HepG2 (cell line): Measurements from ENCODE around the gene KNG1. TPM values are rescaled to one million over a fixed set of nuclear protein-coding genes. Genes with fewer than 3 reads are reported as not detected.
A peak's percentile ranks its signal among the peaks of the same experiment; 100 is the strongest.

Experiments
- ATAC-seq: fragments of 200-7000 bp; cut with Tn5 transposase; 3 replicates; pipeline ENCODE4 v1.9.1; 2020; ENCODE audit warnings: mild to moderate bottlenecking, moderate library complexity
- BruUV-seq: library from RNA; stranded (reverse); fragments of 400-500 nt; replicated peaks from 2 replicates; lab custom pipeline; 2021; lab: Mats Ljungman, UMichigan
- CTCF ChIA-PET: fragments of 300-600 bp; formaldehyde crosslinking; extraction: SDS; loops from one replicate; lab custom pipeline; 2021; ENCODE audit warnings: low total read pairs, inconsistent platforms, low intra/inter-chr PET ratio; lab: Yijun Ruan, JAX
- POLR2A ChIA-PET: fragments of 350-600 bp; sonication (Branson Sonifier 250); formaldehyde crosslinking; loops from one replicate; lab custom pipeline; 2020; ENCODE audit warnings: antibody characterized with exemption, inconsistent platforms; lab: Yijun Ruan, JAX
- DNase-seq: peaks from one replicate; pipeline ENCODE4 v3.0.0-alpha.2; 2015; ENCODE audit warnings: low spot score
- FAIRE-seq: peaks from 3 replicates; lab custom pipeline; 2011; peaks lifted over from hg19 to GRCh38; lab: Jason Lieb, UNC
- H2AFZ ChIP-seq: one replicate; pipeline ENCODE4 v1.6.1; 2011; ENCODE audit warnings: low read length, inconsistent platforms
- H3K27ac ChIP-seq: fragments of 300-600 bp; 3 replicates; pipeline ENCODE4 v1.8.0; 2011; ENCODE audit warnings: mixed run types, mild to moderate bottlenecking, mixed read lengths, low read length, inconsistent platforms; ENCODE audit not compliant: insufficient read depth; ENCODE audit errors: extremely low read length
- H3K27me3 ChIP-seq, 2 experiments: fragments of 200-600 bp in 1 of 2; 2 replicates in 1 of 2; 3 replicates in 1 of 2; pipeline versions ENCODE4 v1.6.0 to v1.8.0; 2011; ENCODE audit warnings: low read length in 2 of 2, mild to moderate bottlenecking in 2 of 2, moderate library complexity in 2 of 2, inconsistent platforms in 1 of 2; ENCODE audit not compliant: insufficient read depth in 2 of 2, control insufficient read depth in 1 of 2
- H3K36me3 ChIP-seq, 2 experiments: fragments of 200-600 bp in 1 of 2; replicated peaks in 1 of 2; 2 replicates in 1 of 2; 3 replicates in 1 of 2; pipeline versions ENCODE4 v1.5.1 to v1.8.0; 2011; ENCODE audit warnings: low read length in 2 of 2, inconsistent platforms in 1 of 2; ENCODE audit not compliant: insufficient read depth in 2 of 2, control insufficient read depth in 1 of 2
- H3K4me1 ChIP-seq: 2 replicates; pipeline ENCODE4 v1.5.1; 2012; ENCODE audit warnings: low read length, inconsistent platforms; ENCODE audit not compliant: insufficient read depth
- H3K4me2 ChIP-seq: 2 replicates; pipeline ENCODE4 v1.6.0; 2011; ENCODE audit warnings: low read depth, low read length, inconsistent platforms
- H3K4me3 ChIP-seq, 3 experiments: fragments of 200-600 bp in 1 of 3; sonication (generic), shearing (Covaris generic) in 1 of 3; replicated peaks in 1 of 3; 2 replicates each; pipeline ENCODE4 v1.5.1; 2011 to 2016; ENCODE audit warnings: low read length in 3 of 3, inconsistent platforms in 2 of 3, low read depth in 2 of 3, mild to moderate bottlenecking in 2 of 3, control low read depth in 1 of 3, mixed read lengths in 1 of 3; ENCODE audit not compliant: insufficient read depth in 1 of 3
- H3K79me2 ChIP-seq: one replicate; pipeline ENCODE4 v1.6.1; 2011; ENCODE audit warnings: low read length, inconsistent platforms; ENCODE audit not compliant: insufficient read depth
- H3K9ac ChIP-seq: 2 replicates; pipeline ENCODE4 v1.6.0; 2011; ENCODE audit warnings: mild to moderate bottlenecking, low read depth, low read length, inconsistent platforms; ENCODE audit not compliant: insufficient read depth
- H3K9me3 ChIP-seq: 2 replicates; pipeline ENCODE4 v1.5.1; 2012; ENCODE audit warnings: mild to moderate bottlenecking, low read length
- H4K20me1 ChIP-seq: 2 replicates; pipeline ENCODE4 v1.6.0; 2011; ENCODE audit warnings: inconsistent platforms, mild to moderate bottlenecking, low read length, moderate library complexity; ENCODE audit not compliant: insufficient read depth
- DPF2 ChIP-seq: sonication (generic); formaldehyde crosslinking; IDR thresholded peaks from 2 replicates; pipeline ENCODE4 v1.4.0; 2020; ENCODE audit warnings: mild to moderate bottlenecking, low read depth, missing genetic modification reagents, borderline replicate concordance
- HNRNPL ChIP-seq: fragments of 200-400 bp; formaldehyde crosslinking; IDR thresholded peaks from 2 replicates; pipeline ENCODE4 v1.6.1; 2017; ENCODE audit warnings: mild to moderate bottlenecking, low read depth, low read length
- NR2F6 ChIP-seq, 2 experiments: IDR thresholded peaks; 2 replicates each; pipeline ENCODE4 v1.6.1; 2016; ENCODE audit warnings: antibody characterized with exemption in 1 of 2, mild to moderate bottlenecking in 1 of 2
- POLR2AphosphoS2 ChIP-seq: IDR thresholded peaks from 2 replicates; pipeline ENCODE4 v1.6.1; 2011; ENCODE audit warnings: low read depth, low read length, improper control_type of control experiment
- PRMT3 ChIP-seq: sonication (generic); formaldehyde crosslinking; IDR thresholded peaks from 2 replicates; pipeline ENCODE4 v1.8.1; 2022; ENCODE audit warnings: low read depth, mild to moderate bottlenecking, moderate library complexity, missing genetic modification reagents, borderline replicate concordance
- RBFOX2 ChIP-seq: fragments of 200-400 bp; formaldehyde crosslinking; IDR thresholded peaks from 2 replicates; pipeline ENCODE4 v1.6.1; 2017; ENCODE audit warnings: low read depth, mild to moderate bottlenecking, low read length
- RCOR2 ChIP-seq: IDR thresholded peaks from 2 replicates; pipeline ENCODE4 v1.6.1; 2016; ENCODE audit warnings: missing biosample characterization, missing genetic modification reagents
- RNF2 ChIP-seq: fragments of 450-650 bp; conservative IDR thresholded peaks from 2 replicates; pipeline ENCODE4 v1.6.1; 2016; ENCODE audit warnings: low read depth
- SMC3 ChIP-seq: IDR thresholded peaks from 2 replicates; pipeline ENCODE4 v1.6.1; 2011; ENCODE audit warnings: low read length, improper control_type of control experiment
- YY1 ChIP-seq: IDR thresholded peaks from 2 replicates; pipeline ENCODE4 v1.6.1; 2011; ENCODE audit warnings: low read length, low read depth, moderate library complexity, mild to moderate bottlenecking; ENCODE audit not compliant: insufficient read depth, insufficient replicate concordance
- WGBS: methylation state at CpG from one replicate; pipeline ENCODE4 v1.1.6; 2017; ENCODE audit warnings: low lambda C conversion rate; 5-methylcytosine and 5-hydroxymethylcytosine counted together
- in situ Hi-C: cut with HindIII; loops from 2 replicates; pipeline ENCODE4 v1.10.0; 2017; ENCODE audit warnings: low pct_unique_long_range_greater_than_20kb; ENCODE audit not compliant: extremely low pct_ligation_motif_present
- intact Hi-C: fragments of 100-400 bp; cut with micrococcal nuclease; formaldehyde crosslinking; loops from one replicate; pipeline ENCODE4 v1.10.0; 2022; ENCODE audit not compliant: unreplicated experiment
- polyA plus RNA-seq, 8 experiments: library from polyadenylated mRNA; depleted of rRNA in 3 of 8; stranded (reverse) in 7 of 8; unstranded in 1 of 8; fragments of >200 nt; fragmentation: Illumina TruSeq in 4 of 8; extraction: Trizol in 4 of 8; gene quantifications; 2 replicates each; pipeline versions ENCODE4 v1.2.1 to v1.2.3, GENCODE V29; 2011 to 2016; ENCODE audit warnings: low read depth in 4 of 8, missing spikeins in 1 of 8, mixed read lengths in 1 of 8; ENCODE audit not compliant: insufficient read depth in 1 of 8
- total RNA-seq, 5 experiments: library from RNA; depleted of rRNA; stranded (reverse); fragments of >200 nt; fragmentation: Illumina TruSeq; extraction: Trizol; gene quantifications; 2 replicates each; pipeline ENCODE4 v1.2.3, GENCODE V29; 2016; ENCODE audit warnings: low read depth in 1 of 5
- TF ChIP-seq, protein P1 (sequence below): IDR thresholded peaks from 2 replicates; pipeline ENCODE4 v1.6.1; 2012; ENCODE audit warnings: inconsistent platforms
- TF ChIP-seq, protein P2 (sequence below): sonication (generic); formaldehyde crosslinking; conservative IDR thresholded peaks from 2 replicates; pipeline ENCODE4 v1.8.0; 2022; ENCODE audit warnings: mild to moderate bottlenecking, moderate library complexity, missing genetic modification reagents
- TF ChIP-seq, protein P3 (sequence below): sonication (generic); formaldehyde crosslinking; IDR thresholded peaks from 2 replicates; pipeline ENCODE4 v1.4.0; 2020; ENCODE audit warnings: missing genetic modification reagents
- TF ChIP-seq, protein P4 (sequence below): sonication (generic); formaldehyde crosslinking; IDR thresholded peaks from 2 replicates; pipeline ENCODE4 v1.9.0; 2021; ENCODE audit warnings: missing genetic modification reagents, mild to moderate bottlenecking, borderline replicate concordance
- TF ChIP-seq, protein P5 (sequence below): sonication (generic); formaldehyde crosslinking; IDR thresholded peaks from 2 replicates; pipeline ENCODE4 v1.5.0; 2020; ENCODE audit warnings: missing genetic modification reagents, mild to moderate bottlenecking, borderline replicate concordance
- TF ChIP-seq, protein P6 (sequence below): sonication (generic); formaldehyde crosslinking; IDR thresholded peaks from 2 replicates; pipeline ENCODE4 v1.5.0; 2020; ENCODE audit warnings: missing genetic modification reagents

KNG1 gene
- total and polyA plus RNA-seq, 2 of the 13 experiments (the other 11 are each of a cell fraction or from before 2014, with no cell fraction given) = 6.5 to 7.0 TPM

DNA sequence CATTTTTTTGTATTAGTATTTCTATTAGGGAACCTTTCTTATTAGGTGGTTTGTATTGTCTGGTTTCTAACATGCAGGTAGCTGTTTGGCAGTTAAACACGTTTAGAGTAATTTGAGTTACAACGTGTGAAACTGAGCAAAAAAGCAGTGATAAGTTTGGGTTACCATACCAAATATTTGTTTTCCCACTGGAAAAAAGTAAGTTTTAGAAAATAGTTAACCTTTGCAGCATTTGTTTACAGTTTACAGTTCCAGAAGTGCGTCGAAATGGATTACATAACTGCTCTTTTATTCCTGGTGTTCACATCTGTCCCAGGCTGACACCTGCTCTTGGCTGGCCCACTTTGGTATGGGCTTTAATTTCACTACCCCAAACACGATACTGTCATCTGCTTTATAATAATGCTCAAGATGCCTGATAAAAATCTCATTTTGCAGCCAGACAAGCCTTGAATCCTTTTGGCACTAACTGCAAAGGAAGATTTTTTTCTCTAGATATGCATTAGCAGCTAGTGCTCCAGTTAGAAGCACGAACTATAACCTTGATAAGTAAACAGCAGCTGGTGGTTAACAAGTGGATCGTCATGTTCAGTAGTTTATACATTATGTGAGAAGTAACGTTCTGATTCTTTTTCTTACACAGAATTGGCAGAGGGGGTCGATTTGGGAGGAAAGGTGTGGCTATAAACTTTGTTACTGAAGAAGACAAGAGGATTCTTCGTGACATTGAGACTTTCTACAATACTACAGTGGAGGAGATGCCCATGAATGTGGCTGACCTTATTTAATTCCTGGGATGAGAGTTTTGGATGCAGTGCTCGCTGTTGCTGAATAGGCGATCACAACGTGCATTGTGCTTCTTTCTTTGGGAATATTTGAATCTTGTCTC is 71.6 kb downstream of the KNG1 start:
- Histone ChIP-seq H4K20me1 (peaks cover 64% of the 10 kb centered on the region), H2AFZ (no peak overlapping the region), H3K36me3 (peaks cover 21 to 62% of the 10 kb centered on the region in 2 experiments), H3K4me1 (peaks cover 37% of the 10 kb centered on the region), H3K4me3 (no peak overlapping the region), H3K9me3 (no peaks in the 10 kb centered on the region), H3K9ac (no peak overlapping the region), H3K4me2 (no peak overlapping the region), H3K79me2 (peaks cover 30% of the 10 kb centered on the region), H3K27me3 (no peaks in the 10 kb centered on the region; a peak in 1 of 5 replicates), H3K27ac (no peak overlapping the region)
- in situ Hi-C loops (no loop called here), intact Hi-C loops (no loop called here)
- ATAC-seq (no peak), DNase-seq (no peak), FAIRE-seq (peak; percentile 15)
- CTCF ChIA-PET = no interaction called here
- POLR2A ChIA-PET = no interaction called here
- BruUV-seq = no TSS peak
- WGBS = 76% methylated on average over 13 of the region's 13 CpGs
- TF ChIP-seq, protein P1, sequence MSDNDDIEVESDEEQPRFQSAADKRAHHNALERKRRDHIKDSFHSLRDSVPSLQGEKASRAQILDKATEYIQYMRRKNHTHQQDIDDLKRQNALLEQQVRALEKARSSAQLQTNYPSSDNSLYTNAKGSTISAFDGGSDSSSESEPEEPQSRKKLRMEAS = no peak
- TF ChIP-seq DPF2 (no peak), POLR2AphosphoS2 (0 out of 2 replicates have a peak, but pooled peaks have one; percentile 21), RNF2 (no peak), RCOR2 (CRISPR knock-in tag) (no peak), NR2F6 (IDR thresholded peaks at IDR 0.05) (no peak), NR2F6 (CRISPR knock-in tag; IDR thresholded peaks at IDR 0.05) (no peak), HNRNPL (no peak), RBFOX2 (peak; percentile 77), PRMT3 (CRISPR knock-in tag) (no peak), YY1 (no peak), SMC3 (no peak)
- TF ChIP-seq, protein P2, sequence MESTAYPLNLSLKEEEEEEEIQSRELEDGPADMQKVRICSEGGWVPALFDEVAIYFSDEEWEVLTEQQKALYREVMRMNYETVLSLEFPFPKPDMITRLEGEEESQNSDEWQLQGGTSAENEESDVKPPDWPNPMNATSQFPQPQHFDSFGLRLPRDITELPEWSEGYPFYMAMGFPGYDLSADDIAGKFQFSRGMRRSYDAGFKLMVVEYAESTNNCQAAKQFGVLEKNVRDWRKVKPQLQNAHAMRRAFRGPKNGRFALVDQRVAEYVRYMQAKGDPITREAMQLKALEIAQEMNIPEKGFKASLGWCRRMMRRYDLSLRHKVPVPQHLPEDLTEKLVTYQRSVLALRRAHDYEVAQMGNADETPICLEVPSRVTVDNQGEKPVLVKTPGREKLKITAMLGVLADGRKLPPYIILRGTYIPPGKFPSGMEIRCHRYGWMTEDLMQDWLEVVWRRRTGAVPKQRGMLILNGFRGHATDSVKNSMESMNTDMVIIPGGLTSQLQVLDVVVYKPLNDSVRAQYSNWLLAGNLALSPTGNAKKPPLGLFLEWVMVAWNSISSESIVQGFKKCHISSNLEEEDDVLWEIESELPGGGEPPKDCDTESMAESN (CRISPR knock-in tag) = no peak
- TF ChIP-seq, protein P3, sequence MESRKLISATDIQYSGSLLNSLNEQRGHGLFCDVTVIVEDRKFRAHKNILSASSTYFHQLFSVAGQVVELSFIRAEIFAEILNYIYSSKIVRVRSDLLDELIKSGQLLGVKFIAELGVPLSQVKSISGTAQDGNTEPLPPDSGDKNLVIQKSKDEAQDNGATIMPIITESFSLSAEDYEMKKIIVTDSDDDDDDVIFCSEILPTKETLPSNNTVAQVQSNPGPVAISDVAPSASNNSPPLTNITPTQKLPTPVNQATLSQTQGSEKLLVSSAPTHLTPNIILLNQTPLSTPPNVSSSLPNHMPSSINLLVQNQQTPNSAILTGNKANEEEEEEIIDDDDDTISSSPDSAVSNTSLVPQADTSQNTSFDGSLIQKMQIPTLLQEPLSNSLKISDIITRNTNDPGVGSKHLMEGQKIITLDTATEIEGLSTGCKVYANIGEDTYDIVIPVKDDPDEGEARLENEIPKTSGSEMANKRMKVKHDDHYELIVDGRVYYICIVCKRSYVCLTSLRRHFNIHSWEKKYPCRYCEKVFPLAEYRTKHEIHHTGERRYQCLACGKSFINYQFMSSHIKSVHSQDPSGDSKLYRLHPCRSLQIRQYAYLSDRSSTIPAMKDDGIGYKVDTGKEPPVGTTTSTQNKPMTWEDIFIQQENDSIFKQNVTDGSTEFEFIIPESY = no peak
- TF ChIP-seq, protein P4, sequence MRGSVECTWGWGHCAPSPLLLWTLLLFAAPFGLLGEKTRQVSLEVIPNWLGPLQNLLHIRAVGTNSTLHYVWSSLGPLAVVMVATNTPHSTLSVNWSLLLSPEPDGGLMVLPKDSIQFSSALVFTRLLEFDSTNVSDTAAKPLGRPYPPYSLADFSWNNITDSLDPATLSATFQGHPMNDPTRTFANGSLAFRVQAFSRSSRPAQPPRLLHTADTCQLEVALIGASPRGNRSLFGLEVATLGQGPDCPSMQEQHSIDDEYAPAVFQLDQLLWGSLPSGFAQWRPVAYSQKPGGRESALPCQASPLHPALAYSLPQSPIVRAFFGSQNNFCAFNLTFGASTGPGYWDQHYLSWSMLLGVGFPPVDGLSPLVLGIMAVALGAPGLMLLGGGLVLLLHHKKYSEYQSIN (CRISPR knock-in tag) = no peak
- TF ChIP-seq, protein P5, sequence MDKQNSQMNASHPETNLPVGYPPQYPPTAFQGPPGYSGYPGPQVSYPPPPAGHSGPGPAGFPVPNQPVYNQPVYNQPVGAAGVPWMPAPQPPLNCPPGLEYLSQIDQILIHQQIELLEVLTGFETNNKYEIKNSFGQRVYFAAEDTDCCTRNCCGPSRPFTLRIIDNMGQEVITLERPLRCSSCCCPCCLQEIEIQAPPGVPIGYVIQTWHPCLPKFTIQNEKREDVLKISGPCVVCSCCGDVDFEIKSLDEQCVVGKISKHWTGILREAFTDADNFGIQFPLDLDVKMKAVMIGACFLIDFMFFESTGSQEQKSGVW (CRISPR knock-in tag) = no peak
- TF ChIP-seq, protein P6, sequence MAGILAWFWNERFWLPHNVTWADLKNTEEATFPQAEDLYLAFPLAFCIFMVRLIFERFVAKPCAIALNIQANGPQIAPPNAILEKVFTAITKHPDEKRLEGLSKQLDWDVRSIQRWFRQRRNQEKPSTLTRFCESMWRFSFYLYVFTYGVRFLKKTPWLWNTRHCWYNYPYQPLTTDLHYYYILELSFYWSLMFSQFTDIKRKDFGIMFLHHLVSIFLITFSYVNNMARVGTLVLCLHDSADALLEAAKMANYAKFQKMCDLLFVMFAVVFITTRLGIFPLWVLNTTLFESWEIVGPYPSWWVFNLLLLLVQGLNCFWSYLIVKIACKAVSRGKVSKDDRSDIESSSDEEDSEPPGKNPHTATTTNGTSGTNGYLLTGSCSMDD = no peak
